VCaP (cell line): ENCODE measurements around the gene GALNT15.

Experiments used
- H3K27ac ChIP-seq: fragments of 450-650 bp; 2 replicates; pipeline ENCODE4 v1.5.1; 2017
- TF ChIP-seq, protein P1 (sequence below): fragments of 450-650 bp; conservative IDR thresholded peaks from 2 replicates; pipeline ENCODE4 v1.5.1; 2017; ENCODE audit warnings: mild to moderate bottlenecking, moderate library complexity

GALNT15 gene

GRCh38 chr3:16254916-16255315 is 80.4 kb downstream of the GALNT15 start:
- TF ChIP-seq, protein P1, sequence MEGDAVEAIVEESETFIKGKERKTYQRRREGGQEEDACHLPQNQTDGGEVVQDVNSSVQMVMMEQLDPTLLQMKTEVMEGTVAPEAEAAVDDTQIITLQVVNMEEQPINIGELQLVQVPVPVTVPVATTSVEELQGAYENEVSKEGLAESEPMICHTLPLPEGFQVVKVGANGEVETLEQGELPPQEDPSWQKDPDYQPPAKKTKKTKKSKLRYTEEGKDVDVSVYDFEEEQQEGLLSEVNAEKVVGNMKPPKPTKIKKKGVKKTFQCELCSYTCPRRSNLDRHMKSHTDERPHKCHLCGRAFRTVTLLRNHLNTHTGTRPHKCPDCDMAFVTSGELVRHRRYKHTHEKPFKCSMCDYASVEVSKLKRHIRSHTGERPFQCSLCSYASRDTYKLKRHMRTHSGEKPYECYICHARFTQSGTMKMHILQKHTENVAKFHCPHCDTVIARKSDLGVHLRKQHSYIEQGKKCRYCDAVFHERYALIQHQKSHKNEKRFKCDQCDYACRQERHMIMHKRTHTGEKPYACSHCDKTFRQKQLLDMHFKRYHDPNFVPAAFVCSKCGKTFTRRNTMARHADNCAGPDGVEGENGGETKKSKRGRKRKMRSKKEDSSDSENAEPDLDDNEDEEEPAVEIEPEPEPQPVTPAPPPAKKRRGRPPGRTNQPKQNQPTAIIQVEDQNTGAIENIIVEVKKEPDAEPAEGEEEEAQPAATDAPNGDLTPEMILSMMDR = no peak
- no peak overlapping the region for H3K27ac ChIP-seq

GRCh38 chr3:16255326-16255725 is 80.8 kb downstream of the GALNT15 start:
- no peak overlapping the region for H3K27ac ChIP-seq
- TF ChIP-seq, protein P1 = no peak

DNA sequence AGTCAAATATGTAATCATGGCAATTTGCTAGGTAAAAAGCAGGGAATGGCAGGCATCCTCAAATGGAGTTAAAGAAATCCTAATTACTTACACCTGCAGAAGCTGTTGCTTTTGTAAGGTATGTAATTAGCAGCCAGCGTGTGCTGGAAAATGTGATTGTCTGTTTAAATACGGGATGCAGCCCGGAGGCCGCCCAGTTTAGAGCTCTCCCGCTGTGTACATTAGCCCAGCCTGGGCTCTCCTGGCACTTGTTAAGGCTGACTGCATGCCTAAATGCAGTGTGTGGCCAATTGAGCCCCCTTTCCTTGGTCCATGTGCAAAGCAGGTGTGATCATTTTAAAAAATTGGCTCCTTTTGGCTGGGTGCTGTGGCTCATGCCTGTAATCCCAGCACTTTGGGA is 81.2 kb downstream of the GALNT15 start:
- no peak overlapping the region for H3K27ac ChIP-seq
- TF ChIP-seq, protein P1 = no peak

GRCh38 chr3:16257309-16257708 is 82.8 kb downstream of the GALNT15 start:
- H3K27ac ChIP-seq = no peak overlapping the region
- TF ChIP-seq, protein P1 = no peak

- TF ChIP-seq, protein P1 = no peak
- H3K27ac ChIP-seq = no peak overlapping the region
Observed at GRCh38 chr3:16258177-16258576, 83.7 kb downstream of the GALNT15 start.

DNA sequence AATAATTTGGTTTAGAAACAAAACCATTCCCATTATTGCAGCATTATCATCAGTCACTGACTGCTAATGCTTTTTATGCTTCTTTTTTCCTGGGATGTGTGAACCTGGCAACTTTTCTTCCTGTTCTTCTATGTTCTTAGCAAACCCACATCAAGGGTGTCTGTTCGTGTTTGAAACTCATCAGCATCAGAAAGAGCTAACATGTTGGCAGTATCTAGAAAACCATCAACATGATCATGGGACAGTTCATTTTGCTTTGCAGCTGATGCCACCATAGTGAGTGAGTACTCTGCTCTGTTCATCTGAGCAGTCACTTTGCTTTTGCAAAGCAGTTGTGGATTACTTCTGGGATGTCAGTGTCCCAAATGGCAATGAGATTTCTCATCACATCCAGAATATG is 84.4 kb downstream of the GALNT15 start:
- H3K27ac ChIP-seq = no peak overlapping the region
- TF ChIP-seq, protein P1 = no peak

DNA sequence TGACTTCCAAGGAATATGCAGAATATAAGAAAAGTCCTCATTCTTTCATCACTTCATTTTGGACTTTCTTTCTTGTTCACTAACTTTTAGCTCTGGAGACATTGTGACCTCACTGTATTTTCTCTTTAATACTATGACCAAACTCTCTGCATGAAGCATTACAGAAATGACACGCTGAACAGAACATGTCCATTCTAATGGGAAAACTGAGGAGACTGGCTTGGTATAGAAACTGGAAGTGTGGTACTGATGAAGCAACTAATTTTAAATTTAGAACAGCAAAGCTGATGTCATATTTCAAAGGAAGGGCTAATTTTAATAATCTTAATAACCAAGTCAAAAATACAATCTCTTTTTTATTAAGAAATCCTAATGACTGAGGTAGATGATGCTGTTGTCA is 85.6 kb downstream of the GALNT15 start:
- TF ChIP-seq, protein P1 = no peak
- no peak overlapping the region for H3K27ac ChIP-seq

- TF ChIP-seq, protein P1 = no peak
- H3K27ac ChIP-seq = no peak overlapping the region
Observed at GRCh38 chr3:16262174-16262573, 87.7 kb downstream of the GALNT15 start.
